Karpas-422 (cell line): Measurements from ENCODE around the gene KSR1. TPM values are rescaled to one million over a fixed set of nuclear protein-coding genes. Genes with fewer than 3 reads are reported as not detected.

Experiments used
- DNase-seq: peaks from one replicate; pipeline ENCODE4 v3.0.0-alpha.2; 2015
- H2AFZ ChIP-seq: fragments of 200-600 bp; sonication (generic); 2 replicates; pipeline ENCODE4 v1.6.1; 2014; ENCODE audit warnings: antibody characterized with exemption, low read length, mixed read lengths
- H3K27ac ChIP-seq: fragments of 200-600 bp; sonication (generic); 2 replicates; pipeline ENCODE4 v1.5.1; 2014; ENCODE audit warnings: mild to moderate bottlenecking, low read length, moderate library complexity
- H3K27me3 ChIP-seq: fragments of 200-600 bp; sonication (generic); 2 replicates; pipeline ENCODE4 v1.6.1; 2014; ENCODE audit warnings: low read length, mixed read lengths
- H3K36me3 ChIP-seq: fragments of 200-600 bp; sonication (generic); 2 replicates; pipeline ENCODE4 v1.6.1; 2014; ENCODE audit warnings: low read length, mixed read lengths; ENCODE audit not compliant: insufficient read depth
- H3K4me1 ChIP-seq: fragments of 200-600 bp; sonication (generic); 2 replicates; pipeline ENCODE4 v1.6.1; 2014; ENCODE audit warnings: mild to moderate bottlenecking, low read length, mixed read lengths
- H3K4me2 ChIP-seq: fragments of 200-600 bp; sonication (generic); 2 replicates; pipeline ENCODE4 v1.6.1; 2014; ENCODE audit warnings: low read length, low read depth, mild to moderate bottlenecking; ENCODE audit not compliant: poor library complexity, severe bottlenecking
- H3K4me3 ChIP-seq: fragments of 200-600 bp; sonication (generic); 2 replicates; pipeline ENCODE4 v1.5.1; 2014; ENCODE audit warnings: mild to moderate bottlenecking, antibody characterized with exemption, low read length, mixed read lengths
- H3K79me2 ChIP-seq: fragments of 200-600 bp; sonication (generic); 2 replicates; pipeline ENCODE4 v1.6.1; 2014; ENCODE audit warnings: mild to moderate bottlenecking, low read length, mixed read lengths
- H3K9ac ChIP-seq: fragments of 200-600 bp; sonication (generic); 2 replicates; pipeline ENCODE4 v1.6.0; 2014; ENCODE audit warnings: low read length
- H3K9me2 ChIP-seq: fragments of 200-600 bp; sonication (generic), shearing (Covaris generic); replicated peaks from 2 replicates; pipeline ENCODE4 v1.6.0; 2014; ENCODE audit warnings: mild to moderate bottlenecking, low read length, moderate library complexity; ENCODE audit not compliant: insufficient read depth
- H3K9me3 ChIP-seq: fragments of 300-700, 200-600 bp; sonication (generic); 2 replicates; pipeline ENCODE4 v1.6.1; 2014; ENCODE audit warnings: low read length, mixed read lengths
- H4K20me1 ChIP-seq: fragments of 200-600 bp; sonication (generic); 2 replicates; pipeline ENCODE4 v1.6.1; 2014; ENCODE audit warnings: mild to moderate bottlenecking, antibody characterized with exemption, low read length, low read depth; ENCODE audit not compliant: insufficient read depth
- total RNA-seq: library from RNA; depleted of rRNA; stranded (reverse); fragments of >200 nt; shearing (Covaris generic); gene quantifications from 2 replicates; pipeline ENCODE4 v1.2.3, GENCODE V29; 2014; ENCODE audit warnings: low replicate concordance

The KSR1 gene
- total RNA-seq, 1 experiment from 2014 or later, result 0.52 TPM

DNA sequence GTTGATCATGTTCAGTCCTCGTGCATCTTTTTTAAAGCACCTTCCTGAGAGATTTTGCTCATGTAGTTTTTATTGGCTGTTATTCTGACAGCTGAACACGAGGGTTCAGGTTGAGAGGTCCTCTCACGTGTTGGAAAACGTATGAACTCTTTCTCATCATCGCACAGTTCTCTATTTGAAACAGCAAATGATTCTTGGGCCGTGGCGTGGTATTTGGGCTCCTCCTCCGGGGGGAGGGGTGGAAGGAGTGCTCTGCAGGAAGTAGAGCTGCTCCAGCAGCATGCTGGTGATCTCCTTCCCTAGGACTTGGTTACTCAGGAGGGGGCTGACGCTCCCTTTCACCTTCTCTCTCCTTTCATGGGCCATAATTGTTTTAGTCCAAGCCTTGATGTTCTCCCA, 70.4 kb downstream of the KSR1 start:
- Histone ChIP-seq H3K27me3 (no peaks in the 10 kb centered on the region), H3K4me3 (no peak overlapping the region), H3K4me1 (no peaks in the 10 kb centered on the region), H3K9me3 (no peaks in the 10 kb centered on the region), H2AFZ (no peak overlapping the region), H3K36me3 (no peaks in the 10 kb centered on the region), H3K79me2 (no peaks in the 10 kb centered on the region), H3K4me2 (no peak overlapping the region), H3K27ac (no peak overlapping the region), H3K9ac (no peak overlapping the region), H4K20me1 (no peaks in the 10 kb centered on the region), H3K9me2 (no peaks in the 10 kb centered on the region)
- no peak for DNase-seq

DNA sequence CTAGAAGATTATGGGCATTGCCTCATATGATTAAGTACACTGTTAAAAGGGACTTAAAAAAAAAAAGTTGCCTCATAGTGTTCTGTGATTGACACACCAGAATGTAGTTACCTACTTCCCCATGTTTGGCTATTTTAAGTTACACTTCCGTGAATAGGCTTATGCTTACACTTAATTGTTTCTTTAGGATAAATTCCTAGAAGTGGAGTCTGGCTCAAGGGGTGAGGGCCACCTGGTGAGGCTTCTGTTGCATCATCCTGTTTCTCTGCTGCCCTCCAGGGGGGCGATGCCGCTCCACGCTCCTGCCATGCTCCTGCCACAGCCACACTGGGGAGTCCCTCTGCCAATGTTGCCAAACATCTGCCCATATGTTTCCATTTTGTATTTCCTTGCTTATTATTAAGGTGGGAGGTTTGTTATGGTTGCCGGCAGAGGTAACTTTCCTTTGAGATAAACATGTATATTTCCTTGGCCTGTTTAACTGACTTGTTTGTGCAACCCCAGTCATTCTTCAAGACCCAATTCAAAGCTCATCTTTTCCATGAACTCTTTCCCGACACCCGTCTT, 73.1 kb downstream of the KSR1 start:
- no peaks in the 10 kb centered on the region for H3K79me2 ChIP-seq
- DNase-seq, result no peak

DNA sequence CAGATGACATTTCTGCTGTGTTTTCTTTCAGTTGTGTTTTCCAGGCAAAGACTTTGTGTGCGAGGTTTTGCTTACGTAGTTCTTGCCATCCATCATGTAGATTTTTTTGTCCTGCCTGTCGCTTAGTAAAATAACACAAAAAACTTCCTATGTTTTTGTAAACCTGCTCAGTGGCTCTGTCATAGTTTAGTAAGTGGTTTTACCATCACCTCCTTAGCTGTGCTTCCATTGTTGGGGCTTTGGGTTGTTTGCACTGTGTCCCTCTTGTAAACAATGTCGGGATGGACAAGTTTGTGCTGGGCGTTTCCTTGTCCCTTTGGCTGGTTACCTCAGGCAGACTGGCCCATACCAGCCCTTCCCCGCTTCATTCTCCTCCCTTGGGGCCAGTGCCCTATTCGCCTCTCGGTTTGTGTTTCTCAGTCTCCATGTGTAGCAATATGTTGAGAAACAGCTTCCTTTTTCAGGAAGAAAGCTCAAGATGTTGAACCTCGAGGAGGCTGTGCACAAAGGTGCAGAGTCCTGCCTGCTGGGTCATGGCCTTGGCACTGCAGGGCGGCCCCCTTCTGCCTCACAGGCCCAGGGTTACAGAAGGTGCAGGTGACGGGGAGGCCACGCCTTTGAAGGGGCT, 74.6 kb downstream of the KSR1 start:
- Histone ChIP-seq H2AFZ (no peak overlapping the region), H3K4me1 (no peaks in the 10 kb centered on the region), H4K20me1 (no peaks in the 10 kb centered on the region), H3K27me3 (no peaks in the 10 kb centered on the region), H3K9me3 (no peaks in the 10 kb centered on the region), H3K4me3 (no peak overlapping the region), H3K27ac (no peak overlapping the region), H3K36me3 (no peaks in the 10 kb centered on the region), H3K79me2 (no peaks in the 10 kb centered on the region), H3K9me2 (no peaks in the 10 kb centered on the region), H3K9ac (no peak overlapping the region), H3K4me2 (no peak overlapping the region)
- no peak for DNase-seq

More for the DNA sequence above, 73.1 kb downstream of the KSR1 start:
- no peaks in the 10 kb centered on the region for H3K36me3 ChIP-seq
- no peaks in the 10 kb centered on the region for H3K9me3 ChIP-seq
- H4K20me1 ChIP-seq, result no peaks in the 10 kb centered on the region
- H2AFZ ChIP-seq, result no peak overlapping the region
- no peaks in the 10 kb centered on the region for H3K9me2 ChIP-seq
- no peaks in the 10 kb centered on the region for H3K4me1 ChIP-seq
- no peak overlapping the region for H3K4me3 ChIP-seq
- no peak overlapping the region for H3K9ac ChIP-seq
- H3K27me3 ChIP-seq, result no peaks in the 10 kb centered on the region
- H3K4me2 ChIP-seq, result no peak overlapping the region
- no peak overlapping the region for H3K27ac ChIP-seq

DNA sequence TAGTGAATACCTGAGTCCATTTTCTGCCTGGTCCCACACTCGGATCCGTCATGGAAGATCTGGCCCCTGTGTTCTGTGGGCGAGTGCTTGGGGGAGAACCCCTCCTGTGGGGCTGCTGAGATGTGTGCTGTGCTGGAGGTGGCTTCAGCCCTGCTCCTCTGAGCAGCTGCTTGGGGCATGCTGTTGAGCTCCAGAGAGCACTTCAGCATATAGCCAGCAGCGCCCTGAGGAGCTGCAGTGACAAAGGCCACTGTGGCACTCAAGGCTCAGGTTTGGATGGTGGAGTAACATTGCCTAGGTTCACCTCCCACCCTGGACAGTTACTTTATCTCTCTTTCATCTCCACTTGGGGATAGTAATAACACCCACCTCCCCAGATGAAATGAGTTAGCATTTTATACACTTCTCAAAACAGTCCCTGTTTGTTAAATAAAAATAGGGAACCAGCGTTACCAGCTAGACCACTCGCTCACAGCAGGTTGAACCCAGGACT, 75.3 kb downstream of the KSR1 start:
- Histone ChIP-seq H3K36me3 (no peaks in the 10 kb centered on the region), H3K9me2 (no peaks in the 10 kb centered on the region), H3K4me2 (no peak overlapping the region), H3K79me2 (no peaks in the 10 kb centered on the region), H3K9ac (no peak overlapping the region), H4K20me1 (no peaks in the 10 kb centered on the region), H3K27me3 (no peaks in the 10 kb centered on the region), H3K27ac (no peak overlapping the region), H3K4me3 (no peak overlapping the region), H2AFZ (no peak overlapping the region), H3K9me3 (no peaks in the 10 kb centered on the region), H3K4me1 (no peaks in the 10 kb centered on the region)
- no peak for DNase-seq

DNA sequence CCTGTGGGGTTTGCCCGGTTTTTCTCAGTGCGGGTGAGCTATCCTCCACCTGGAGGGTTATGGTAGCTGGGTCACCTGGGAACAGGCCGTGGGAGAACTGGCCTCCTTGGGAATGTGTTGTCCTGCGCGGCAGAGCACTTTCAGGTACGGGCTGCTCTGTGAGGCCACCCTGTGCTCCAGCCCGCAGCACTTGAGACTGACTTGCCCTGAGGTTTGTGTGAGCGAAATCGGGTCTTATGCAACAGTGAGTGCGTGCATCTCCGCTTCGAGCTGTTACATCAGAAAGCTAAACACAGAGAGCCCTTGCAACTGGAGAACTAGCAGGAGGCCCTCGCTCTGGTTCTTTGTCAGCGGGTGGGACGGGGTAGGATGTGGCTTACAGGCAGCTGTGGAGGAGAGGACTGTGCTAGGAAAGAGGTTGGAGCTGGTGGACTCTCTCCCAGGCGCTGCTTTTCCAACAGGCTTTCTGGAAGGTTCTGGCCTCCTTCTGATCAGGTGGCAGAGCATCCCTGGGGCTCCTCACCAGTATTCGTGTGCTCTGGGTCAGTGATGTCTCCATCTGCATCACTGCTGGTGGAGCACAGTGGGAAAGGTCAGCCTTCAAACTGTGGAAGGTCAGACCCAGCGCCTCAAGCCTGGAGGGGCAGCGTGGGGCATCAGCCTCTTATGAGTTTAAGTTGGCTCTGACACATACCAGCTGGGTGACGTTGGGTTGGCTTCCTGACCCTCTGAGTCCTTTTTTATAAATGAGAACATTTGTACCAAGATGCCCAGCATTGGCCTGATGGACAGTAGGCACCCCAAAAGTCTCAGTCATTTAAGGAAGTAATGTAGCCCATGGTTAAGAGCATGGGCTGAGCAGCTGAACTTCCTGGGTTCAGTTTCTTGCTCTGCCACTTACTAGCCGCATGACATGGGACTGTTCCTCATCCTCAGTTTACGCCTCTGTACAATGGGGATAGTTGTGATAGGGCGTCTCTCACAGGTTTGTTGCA, 76.3 kb downstream of the KSR1 start:
- no peak for DNase-seq
- Histone ChIP-seq H3K4me1 (no peaks in the 10 kb centered on the region), H3K4me3 (no peak overlapping the region), H3K36me3 (no peaks in the 10 kb centered on the region), H3K27me3 (no peaks in the 10 kb centered on the region), H3K79me2 (no peaks in the 10 kb centered on the region), H3K9me3 (no peaks in the 10 kb centered on the region), H3K9me2 (no peaks in the 10 kb centered on the region), H3K9ac (no peak overlapping the region), H2AFZ (no peak overlapping the region), H4K20me1 (no peaks in the 10 kb centered on the region), H3K4me2 (no peak overlapping the region), H3K27ac (no peak overlapping the region)

DNA sequence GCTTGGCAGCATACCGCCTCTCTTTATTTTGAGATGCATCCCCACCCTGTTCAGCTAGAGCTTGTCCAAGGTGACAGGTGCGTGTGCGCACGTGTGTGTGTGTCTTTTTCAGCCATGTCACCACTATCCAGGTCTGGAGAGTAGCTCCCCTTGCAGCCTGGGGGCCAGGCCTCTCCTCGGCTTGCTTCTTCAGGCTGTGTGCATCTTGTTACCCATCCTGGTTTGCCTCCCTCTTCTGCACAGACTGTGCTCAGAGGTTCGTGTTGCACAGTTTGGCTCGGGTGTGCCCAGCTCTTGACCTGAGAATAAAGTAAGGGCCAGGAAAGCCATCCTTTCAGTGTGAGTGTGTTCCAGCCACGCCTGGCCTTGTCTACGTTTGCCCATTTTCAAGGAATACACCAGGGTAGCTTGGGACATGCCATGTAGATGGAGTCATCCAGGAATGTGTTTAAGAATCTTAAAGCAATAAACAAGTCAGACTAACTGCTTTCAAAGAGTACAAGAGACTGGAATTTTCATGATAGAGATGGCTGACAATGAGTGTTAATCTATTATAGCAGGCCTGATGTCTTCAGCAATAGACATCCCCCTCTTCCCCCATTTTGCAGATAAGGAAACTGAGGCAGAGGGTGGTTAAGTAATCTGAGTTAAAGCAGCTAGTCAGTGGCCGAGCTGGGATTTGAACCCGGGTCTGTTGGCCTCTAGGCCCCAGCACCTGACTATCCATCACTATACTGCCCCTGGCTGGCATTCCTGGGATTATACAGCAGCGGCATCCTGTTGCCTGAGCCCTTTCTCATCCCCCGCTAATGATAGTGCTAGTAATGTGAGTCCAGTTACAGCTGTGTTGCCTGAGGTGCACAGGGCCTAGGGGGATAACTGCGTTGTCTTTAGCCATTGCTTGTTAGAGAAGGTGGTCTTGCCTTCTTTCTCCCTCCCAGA, 77.9 kb downstream of the KSR1 start:
- Histone ChIP-seq H3K9me2 (no peaks in the 10 kb centered on the region), H3K79me2 (no peaks in the 10 kb centered on the region), H3K27me3 (no peaks in the 10 kb centered on the region), H3K4me2 (no peak overlapping the region), H3K36me3 (no peaks in the 10 kb centered on the region), H3K9ac (no peak overlapping the region), H3K9me3 (no peaks in the 10 kb centered on the region), H3K4me1 (no peaks in the 10 kb centered on the region), H3K4me3 (no peak overlapping the region), H3K27ac (no peak overlapping the region), H4K20me1 (no peaks in the 10 kb centered on the region), H2AFZ (no peak overlapping the region)
- DNase-seq, result no peak

DNA sequence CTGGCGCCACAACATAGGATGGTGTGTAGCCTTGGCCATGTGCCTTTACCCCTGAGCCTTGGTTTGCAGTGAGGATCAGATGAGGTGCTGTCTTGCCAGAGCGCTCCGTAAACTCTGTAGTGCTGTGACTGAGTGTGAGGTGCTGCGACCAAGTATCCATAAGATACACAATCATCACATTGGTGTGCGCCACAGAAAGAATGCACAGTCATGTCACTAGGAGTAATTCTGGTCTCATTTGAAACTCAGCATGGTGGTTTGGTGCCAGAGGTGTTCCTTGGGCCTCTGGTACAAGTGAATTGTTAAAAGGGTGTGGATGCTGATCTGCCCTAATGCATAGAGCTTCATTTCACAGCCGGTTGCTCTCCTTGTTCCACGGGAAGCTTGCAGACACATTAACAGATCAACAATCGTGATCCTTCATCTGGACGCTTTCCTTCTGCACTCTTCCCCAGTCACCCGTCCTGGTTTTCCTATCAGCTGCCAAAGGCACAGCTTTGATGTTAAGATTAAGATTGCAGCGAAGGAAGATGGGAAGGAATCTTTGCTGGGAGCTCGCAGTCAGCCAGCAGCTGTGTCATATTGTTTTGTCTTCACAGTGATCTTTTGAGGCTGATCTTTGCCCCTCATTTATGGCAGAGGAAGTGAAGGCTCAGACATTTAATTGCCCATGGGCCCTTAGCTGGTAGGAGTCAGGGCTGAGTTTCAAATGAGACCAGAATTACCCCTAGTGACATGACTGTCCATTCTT, 79.1 kb downstream of the KSR1 start:
- Histone ChIP-seq H3K27me3 (no peaks in the 10 kb centered on the region), H3K4me3 (no peak overlapping the region), H4K20me1 (no peaks in the 10 kb centered on the region), H3K9ac (no peak overlapping the region), H3K27ac (no peak overlapping the region), H3K4me2 (no peak overlapping the region), H3K36me3 (no peaks in the 10 kb centered on the region), H3K9me2 (no peaks in the 10 kb centered on the region), H3K9me3 (no peaks in the 10 kb centered on the region), H3K79me2 (no peaks in the 10 kb centered on the region), H2AFZ (no peak overlapping the region), H3K4me1 (no peaks in the 10 kb centered on the region)
- DNase-seq, result no peak
